HG02678 (cell line): ENCODE measurements around the gene HDDC2.
"Not testable (repeated sequence)": the region's sequence is repeated elsewhere in the genome, so short reads cannot be mapped to it uniquely, and the experiment has no call there.

ENCODE experiments used
- ATAC-seq: cut with Tn5 transposase; IDR thresholded peaks from one replicate; pipeline ENCODE4 v1.9.1; 2021; ENCODE audit warnings: mild to moderate bottlenecking, moderate library complexity; ENCODE audit not compliant: unreplicated experiment

Gene HDDC2

GRCh38 chr6:125307150-125307838 is 5.5 kb upstream of the HDDC2 start:
- no peak for ATAC-seq

- no peak for ATAC-seq
Observed at GRCh38 chr6:125306756-125307149, 5.0 kb upstream of the HDDC2 start.

- no peak for ATAC-seq
Observed at GRCh38 chr6:125304970-125305660, 3.3 kb upstream of the HDDC2 start.

GRCh38 chr6:125303512-125303854 is 1.7 kb upstream of the HDDC2 start:
- ATAC-seq: no peak

- ATAC-seq: no peak
Observed at GRCh38 chr6:125302840-125303511, 1.2 kb upstream of the HDDC2 start.

DNA sequence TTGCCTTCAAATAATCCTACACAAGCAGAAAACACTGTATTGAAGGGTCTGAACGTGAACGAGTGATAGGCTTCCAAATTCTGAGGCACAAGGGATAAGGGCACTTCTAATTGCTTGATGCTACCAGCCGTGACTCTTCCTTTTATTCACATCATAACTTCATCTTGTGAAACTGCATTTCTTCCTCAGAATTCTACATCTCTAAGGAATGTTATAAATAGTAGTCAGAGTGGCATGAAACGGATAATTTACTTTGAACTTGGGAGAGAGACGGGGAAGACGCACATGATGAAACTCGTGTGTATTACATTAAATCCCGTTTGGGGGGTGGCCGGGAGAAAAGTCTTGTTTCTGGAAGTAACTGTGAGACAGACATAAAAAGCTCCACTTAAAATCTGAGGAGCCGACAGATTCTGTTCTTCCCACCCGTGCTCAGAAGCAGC is 754 bp downstream of the HDDC2 start:
- ATAC-seq: no peak

- ATAC-seq: no peak
Observed at GRCh38 chr6:125299257-125299656, 2.5 kb downstream of the HDDC2 start.

GRCh38 chr6:125296471-125296870 is 5.3 kb downstream of the HDDC2 start:
- ATAC-seq: no peak

GRCh38 chr6:125294925-125295324 is 6.8 kb downstream of the HDDC2 start:
- no peak for ATAC-seq

DNA sequence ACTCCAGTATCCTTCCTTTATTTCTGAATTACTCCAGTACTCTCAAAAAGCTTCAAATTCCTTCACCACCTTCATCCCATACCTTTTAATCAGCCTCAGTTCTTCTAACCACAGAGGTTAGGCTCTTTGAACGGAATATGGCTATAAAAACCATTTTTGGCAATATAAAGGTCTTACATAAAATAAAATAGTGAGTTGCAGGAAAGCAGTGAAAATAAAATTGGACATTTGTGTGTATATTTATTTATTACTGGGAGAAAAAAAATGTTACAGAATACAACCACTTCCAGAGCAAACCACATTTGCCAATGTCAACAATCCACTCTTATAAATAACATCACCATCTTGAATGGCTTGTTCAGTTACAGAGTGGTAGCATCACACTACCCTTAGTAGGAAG is 7.7 kb downstream of the HDDC2 start:
- ATAC-seq: no peak

- ATAC-seq: no peak
Observed at GRCh38 chr6:125293587-125293986, 8.2 kb downstream of the HDDC2 start.

GRCh38 chr6:125287718-125288117 is 14.0 kb downstream of the HDDC2 start:
- ATAC-seq: no peak

DNA sequence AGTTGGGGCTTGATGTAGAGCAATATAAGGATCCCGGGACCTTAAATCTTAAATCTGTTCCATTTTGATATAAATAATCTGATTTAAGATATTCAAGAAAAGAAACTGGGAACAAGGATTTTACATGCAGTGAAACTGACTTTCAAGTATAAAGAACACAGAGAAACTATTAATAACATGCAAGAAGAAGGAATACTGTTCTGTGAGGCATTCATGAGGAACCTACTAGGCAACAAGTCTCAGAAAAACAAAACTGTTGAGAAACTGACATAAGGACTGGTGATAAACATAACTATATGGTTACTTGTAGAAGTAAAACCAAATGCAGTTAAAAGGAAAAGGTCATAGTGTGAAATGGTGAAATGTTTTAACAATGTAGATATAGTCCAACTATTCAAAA is 15.8 kb downstream of the HDDC2 start:
- no peak for ATAC-seq

DNA sequence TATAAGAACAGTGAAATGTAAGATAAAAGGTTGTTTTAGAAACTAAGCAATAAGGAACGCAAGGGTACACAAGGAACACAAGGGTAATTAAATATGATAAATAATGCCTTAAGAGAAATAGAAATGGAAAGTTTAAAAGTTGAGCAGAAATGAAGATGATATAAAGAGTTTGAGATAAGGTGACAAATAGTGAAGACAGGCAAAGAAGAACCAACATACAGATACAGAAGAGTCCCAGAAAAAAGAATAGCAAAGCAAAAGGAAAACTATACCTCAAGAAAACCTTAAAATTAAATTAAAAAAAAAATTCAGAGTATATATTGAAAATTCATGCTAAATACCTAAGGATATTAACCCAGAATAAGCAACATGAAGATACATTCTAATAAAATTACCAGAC is 16.4 kb downstream of the HDDC2 start:
- ATAC-seq: no peak

DNA sequence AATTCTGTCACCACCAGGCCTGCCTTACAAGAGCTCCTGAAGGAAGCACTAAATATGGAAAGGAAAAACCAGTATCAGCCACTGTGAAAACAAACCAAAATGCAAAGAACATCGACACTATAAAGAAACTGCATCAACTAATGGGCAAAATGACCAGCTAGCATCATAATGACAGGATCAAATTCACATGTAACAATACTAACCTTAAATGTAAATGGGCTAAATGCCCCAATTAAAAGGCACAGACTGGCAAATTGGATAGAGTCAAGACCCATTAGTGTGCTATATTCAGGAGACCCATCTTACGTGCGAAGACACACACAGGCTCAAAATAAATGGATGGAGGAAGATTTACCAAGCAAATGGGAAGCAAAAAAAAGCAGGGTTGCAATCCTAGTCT is 19.3 kb downstream of the HDDC2 start:
- ATAC-seq: not testable (repeated sequence)

GRCh38 chr6:125280370-125281035 is 21.3 kb downstream of the HDDC2 start:
- ATAC-seq: not testable (repeated sequence)

- ATAC-seq: peak; percentile 51
Observed at GRCh38 chr6:125279961-125280360, 21.8 kb downstream of the HDDC2 start.

GRCh38 chr6:125277838-125278237 is 23.9 kb downstream of the HDDC2 start:
- no peak for ATAC-seq

DNA sequence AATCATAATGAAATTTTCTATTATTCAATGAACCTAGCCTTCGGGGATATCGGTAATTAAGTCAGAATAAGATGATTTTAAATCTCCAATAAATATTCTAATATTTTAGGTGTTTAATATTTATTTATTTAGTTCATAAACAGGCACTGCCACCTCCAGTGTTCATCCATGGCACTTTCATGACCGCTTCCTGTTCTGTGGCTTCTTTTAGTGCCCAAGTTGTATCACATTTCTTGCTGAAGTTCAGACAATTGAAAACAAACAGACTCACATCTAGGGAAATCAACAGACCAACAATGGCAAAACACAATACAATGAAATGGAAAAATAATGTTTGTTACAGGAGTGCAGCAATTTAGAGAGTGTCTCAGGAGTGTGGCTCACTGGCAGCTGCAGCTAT is 26.0 kb downstream of the HDDC2 start:
- ATAC-seq: no peak

GRCh38 chr6:125274935-125275334 is 26.8 kb downstream of the HDDC2 start:
- ATAC-seq: no peak

DNA sequence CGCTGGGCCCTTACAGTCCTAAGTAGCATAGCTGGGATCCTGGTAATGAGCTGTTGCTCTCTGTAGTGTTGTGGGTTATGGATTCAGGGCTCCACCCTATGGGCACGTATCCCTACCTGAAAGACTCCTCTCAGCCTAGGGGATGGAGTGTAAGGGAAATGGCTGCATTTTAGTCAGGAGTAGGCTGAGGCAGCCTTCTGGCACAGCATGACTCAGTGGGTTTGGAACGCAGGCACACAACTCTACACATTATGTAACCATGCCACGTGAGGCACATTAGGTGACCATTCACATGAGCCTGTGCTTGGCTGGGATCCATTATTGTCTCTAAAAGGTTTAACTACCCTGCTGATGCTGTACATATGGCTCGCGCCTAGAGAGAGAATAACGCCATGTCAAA is 27.8 kb downstream of the HDDC2 start:
- no peak for ATAC-seq

GRCh38 chr6:125273251-125273650 is 28.5 kb downstream of the HDDC2 start:
- no peak for ATAC-seq
